HUES64 (cell line): ENCODE data around the gene IFRD2. TPM values are rescaled to one million over a fixed set of nuclear protein-coding genes. Genes with fewer than 3 reads are reported as not detected.

Source experiments
- H3K27ac ChIP-seq: 2 replicates; pipeline ENCODE4 v1.7.0; 2013; ENCODE audit warnings: low read depth, low read length, inconsistent platforms
- H3K27me3 ChIP-seq: 2 replicates; pipeline ENCODE4 v1.6.1; 2013; ENCODE audit warnings: mild to moderate bottlenecking, low read length; ENCODE audit not compliant: insufficient read depth
- H3K36me3 ChIP-seq: 2 replicates; pipeline ENCODE4 v1.6.1; 2013; ENCODE audit warnings: mild to moderate bottlenecking, low read length; ENCODE audit not compliant: insufficient read depth
- H3K4me1 ChIP-seq: 2 replicates; pipeline ENCODE4 v1.6.1; 2013; ENCODE audit warnings: mild to moderate bottlenecking, low read length, moderate library complexity; ENCODE audit not compliant: insufficient read depth
- H3K4me3 ChIP-seq: 2 replicates; pipeline ENCODE4 v1.5.1; 2013; ENCODE audit warnings: mild to moderate bottlenecking, low read length, moderate library complexity
- H3K9ac ChIP-seq: 2 replicates; pipeline ENCODE4 v1.6.1; 2013; ENCODE audit warnings: mild to moderate bottlenecking, low read depth, low read length
- H3K9me3 ChIP-seq: 2 replicates; pipeline ENCODE4 v1.6.1; 2013; ENCODE audit warnings: low read depth, low read length; ENCODE audit not compliant: insufficient read depth
- WGBS: fragments of 150-250, 120-280 bp; methylation state at CpG from one replicate; pipeline ENCODE4 v1.1.7; 2013; ENCODE audit warnings: missing lambda C conversion rate; 5-methylcytosine and 5-hydroxymethylcytosine counted together
- polyA plus RNA-seq, 2 experiments: library from polyadenylated mRNA; stranded (reverse); fragments of 50-300 nt; gene quantifications; one replicate each; pipeline ENCODE4 v1.2.3, GENCODE V29; 2013

IFRD2 gene, protein sequence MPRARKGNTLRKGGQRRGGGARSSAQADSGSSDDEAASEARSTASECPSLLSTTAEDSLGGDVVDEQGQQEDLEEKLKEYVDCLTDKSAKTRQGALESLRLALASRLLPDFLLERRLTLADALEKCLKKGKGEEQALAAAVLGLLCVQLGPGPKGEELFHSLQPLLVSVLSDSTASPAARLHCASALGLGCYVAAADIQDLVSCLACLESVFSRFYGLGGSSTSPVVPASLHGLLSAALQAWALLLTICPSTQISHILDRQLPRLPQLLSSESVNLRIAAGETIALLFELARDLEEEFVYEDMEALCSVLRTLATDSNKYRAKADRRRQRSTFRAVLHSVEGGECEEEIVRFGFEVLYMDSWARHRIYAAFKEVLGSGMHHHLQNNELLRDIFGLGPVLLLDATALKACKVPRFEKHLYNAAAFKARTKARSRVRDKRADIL
- polyA plus RNA-seq (2013, experiment 1 of 2): 67.8 TPM
- 54.2 TPM for polyA plus RNA-seq (2013, experiment 2 of 2)

- peak within 1 kb of the TSS; percentile 97 for H3K4me3 ChIP-seq
- no peaks in the 10 kb centered on the region for H3K9me3 ChIP-seq
- WGBS: 4% methylated on average over 67 of the region's 67 CpGs
- H3K9ac ChIP-seq: peak within 1 kb of the TSS; percentile 93
- peaks cover 33% of the 10 kb centered on the region for H3K36me3 ChIP-seq
- H3K27me3 ChIP-seq: no peaks in the 10 kb centered on the region
- no peaks in the 10 kb centered on the region for H3K4me1 ChIP-seq
- H3K27ac ChIP-seq: peak within 1 kb of the TSS; percentile 58
Observed at GRCh38 chr3:50292159-50293078, at the start of gene IFRD2. Gene IFRD2, minus strand, starts transcription at chr3:50292429. Its CDS starts 155 bp downstream, at chr3:50292274.

- Histone ChIP-seq H3K36me3 (no peaks in the 10 kb centered on the region), H3K27ac (no peak overlapping the region), H3K4me3 (no peak overlapping the region), H3K27me3 (peaks cover 72% of the 10 kb centered on the region), H3K4me1 (0 out of 2 replicates have a peak, but pooled peaks cover 6% of the 10 kb centered on the region), H3K9me3 (no peaks in the 10 kb centered on the region), H3K9ac (no peak overlapping the region)
- WGBS: 90% methylated on average over 9 of the region's 9 CpGs
Observed at GRCh38 chr3:50341537-50341936, 49.3 kb upstream of the IFRD2 start.

DNA sequence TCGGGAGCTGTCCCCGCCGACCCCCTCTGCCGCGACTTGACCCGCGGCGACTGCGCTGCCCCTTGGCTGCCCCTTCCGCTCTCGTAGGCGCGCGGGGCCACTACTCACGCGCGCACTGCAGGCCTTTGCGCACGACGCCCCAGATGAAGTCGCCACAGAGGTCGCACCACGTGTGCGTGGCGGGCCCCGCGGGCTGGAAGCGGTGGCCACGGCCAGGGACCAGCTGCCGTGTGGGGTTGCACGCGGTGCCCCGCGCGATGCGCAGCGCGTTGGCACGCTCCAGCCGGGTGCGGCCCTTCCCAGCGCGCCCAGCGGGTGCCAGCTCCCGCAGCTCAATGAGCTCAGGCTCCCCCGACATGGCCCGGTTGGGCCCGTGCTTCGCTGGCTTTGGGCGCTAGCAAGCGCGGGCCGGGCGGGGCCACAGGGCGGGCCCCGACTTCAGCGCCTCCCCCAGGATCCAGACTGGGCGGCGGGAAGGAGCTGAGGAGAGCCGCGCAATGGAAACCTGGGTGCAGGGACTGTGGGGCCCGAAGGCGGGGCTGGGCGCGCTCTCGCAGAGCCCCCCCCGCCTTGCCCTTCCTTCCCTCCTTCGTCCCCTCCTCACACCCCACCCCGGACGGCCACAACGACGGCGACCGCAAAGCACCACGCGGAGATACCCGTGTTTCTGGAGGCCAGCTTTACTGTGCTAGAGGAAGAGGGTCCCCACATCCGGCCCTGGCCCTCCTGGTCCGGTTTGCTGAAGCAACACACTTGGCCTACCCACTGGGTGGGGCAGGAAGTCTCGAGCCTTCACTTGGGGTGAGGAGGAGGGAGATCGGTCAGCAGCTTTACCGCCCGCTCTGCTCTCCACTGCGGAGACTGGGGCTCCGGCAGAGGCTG is 48.5 kb upstream of the IFRD2 start, which contains the start of gene RASSF1:
Gene RASSF1, minus strand, starts transcription at position 389 of the 882 bp plus-strand sequence. Its CDS starts 31 bp downstream, at position 358.
- H3K36me3 ChIP-seq: no peaks in the 10 kb centered on the region
- WGBS: 8% methylated on average over 85 of the region's 85 CpGs
- H3K4me3 ChIP-seq: peak within 1 kb of the TSS; percentile 57

DNA sequence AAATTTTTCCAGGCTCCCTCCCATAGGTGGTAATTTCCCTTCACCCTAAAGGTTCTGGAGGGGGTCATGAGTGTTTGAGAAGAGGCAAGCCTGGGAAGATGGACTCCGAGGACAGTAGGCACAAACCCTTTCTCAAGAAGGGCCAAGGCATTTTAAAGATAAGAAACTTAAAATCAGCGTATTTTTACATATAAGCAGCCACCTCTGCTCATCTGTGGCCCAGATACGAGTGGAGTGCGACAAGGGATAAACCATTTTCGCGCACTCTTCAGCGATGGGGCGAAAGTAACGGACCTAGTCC is 47.9 kb upstream of the IFRD2 start:
- H3K9ac ChIP-seq: no peak overlapping the region; the same call in 1 of the 2 replicates
- no peaks in the 10 kb centered on the region for H3K9me3 ChIP-seq
- H3K36me3 ChIP-seq: no peaks in the 10 kb centered on the region
- H3K4me1 ChIP-seq: 0 out of 2 replicates have a peak, but pooled peaks cover 12% of the 10 kb centered on the region
- no peak overlapping the region for H3K27ac ChIP-seq
- H3K4me3 ChIP-seq: peak overlapping the region; percentile 57
- WGBS: 26% methylated on average over 9 of the region's 9 CpGs
- peaks cover 59% of the 10 kb centered on the region for H3K27me3 ChIP-seq

More for the DNA sequence above, 48.5 kb upstream of the IFRD2 start, which contains the start of gene RASSF1:
- Histone ChIP-seq H3K27ac (no peak within 1 kb of the TSS), H3K9ac (peak within 1 kb of the TSS; percentile 39; the same call in 1 of the 2 replicates), H3K4me1 (0 out of 2 replicates have a peak, but pooled peaks cover 12% of the 10 kb centered on the region), H3K9me3 (no peaks in the 10 kb centered on the region), H3K27me3 (peaks cover 64% of the 10 kb centered on the region)

DNA sequence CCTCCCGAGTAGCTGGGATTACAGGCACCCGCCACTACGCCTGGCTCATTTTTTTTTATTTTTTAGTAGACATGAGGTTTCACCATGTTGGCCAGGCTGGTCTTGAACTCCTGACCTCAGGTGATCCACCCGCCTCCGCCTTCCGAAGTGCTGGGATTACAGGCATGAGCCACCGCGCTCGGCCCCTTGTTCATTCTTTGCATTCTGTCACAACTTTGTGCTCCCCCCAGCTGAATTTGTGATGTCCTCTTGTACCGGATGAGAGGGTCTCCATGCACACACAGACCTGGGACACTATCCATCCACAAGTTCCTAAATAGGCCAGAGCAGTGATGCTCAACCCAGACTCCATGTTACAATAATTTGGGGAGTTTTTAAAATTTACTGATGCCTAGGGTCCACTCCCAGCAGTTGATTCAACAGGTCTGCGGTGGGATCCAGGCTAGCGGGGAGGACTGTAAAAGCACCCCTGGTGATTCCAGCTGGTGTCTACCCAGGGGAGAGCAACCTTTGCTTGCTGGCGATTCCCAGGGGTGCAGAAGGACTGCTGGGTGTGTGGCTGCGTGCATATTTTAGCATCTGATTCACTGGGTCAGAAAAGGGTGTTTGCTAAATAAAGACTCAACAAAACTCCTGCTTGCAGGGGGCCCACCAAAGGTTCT is 47.4 kb upstream of the IFRD2 start:
- Histone ChIP-seq H3K4me1 (0 out of 2 replicates have a peak, but pooled peaks cover 12% of the 10 kb centered on the region), H3K9me3 (no peaks in the 10 kb centered on the region), H3K4me3 (peak overlapping the region; percentile 57), H3K36me3 (no peaks in the 10 kb centered on the region), H3K27ac (no peak overlapping the region), H3K9ac (no peak overlapping the region), H3K27me3 (peaks cover 54% of the 10 kb centered on the region)
- WGBS: 88% methylated on average over 14 of the region's 14 CpGs

DNA sequence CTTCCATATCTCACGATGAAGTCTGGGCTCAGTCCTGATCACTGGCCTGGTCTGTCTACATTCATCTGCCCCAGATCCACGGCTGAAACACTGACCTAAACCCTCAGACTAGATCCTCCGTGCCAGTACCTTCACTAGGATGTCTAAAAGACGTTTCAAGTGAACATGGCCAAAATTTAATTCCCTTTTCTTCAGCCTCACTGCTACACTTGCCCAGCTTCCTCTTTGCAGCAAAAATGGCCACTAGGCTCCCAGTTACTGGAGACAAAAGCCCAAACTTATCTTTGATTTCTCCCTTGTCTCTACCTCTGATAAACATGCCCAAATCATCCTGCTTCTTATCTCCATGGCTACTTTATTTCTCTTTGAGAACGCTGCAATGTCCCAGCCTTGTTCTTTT is 46.7 kb upstream of the IFRD2 start:
- H3K4me1 ChIP-seq: 0 out of 2 replicates have a peak, but pooled peaks cover 12% of the 10 kb centered on the region

DNA sequence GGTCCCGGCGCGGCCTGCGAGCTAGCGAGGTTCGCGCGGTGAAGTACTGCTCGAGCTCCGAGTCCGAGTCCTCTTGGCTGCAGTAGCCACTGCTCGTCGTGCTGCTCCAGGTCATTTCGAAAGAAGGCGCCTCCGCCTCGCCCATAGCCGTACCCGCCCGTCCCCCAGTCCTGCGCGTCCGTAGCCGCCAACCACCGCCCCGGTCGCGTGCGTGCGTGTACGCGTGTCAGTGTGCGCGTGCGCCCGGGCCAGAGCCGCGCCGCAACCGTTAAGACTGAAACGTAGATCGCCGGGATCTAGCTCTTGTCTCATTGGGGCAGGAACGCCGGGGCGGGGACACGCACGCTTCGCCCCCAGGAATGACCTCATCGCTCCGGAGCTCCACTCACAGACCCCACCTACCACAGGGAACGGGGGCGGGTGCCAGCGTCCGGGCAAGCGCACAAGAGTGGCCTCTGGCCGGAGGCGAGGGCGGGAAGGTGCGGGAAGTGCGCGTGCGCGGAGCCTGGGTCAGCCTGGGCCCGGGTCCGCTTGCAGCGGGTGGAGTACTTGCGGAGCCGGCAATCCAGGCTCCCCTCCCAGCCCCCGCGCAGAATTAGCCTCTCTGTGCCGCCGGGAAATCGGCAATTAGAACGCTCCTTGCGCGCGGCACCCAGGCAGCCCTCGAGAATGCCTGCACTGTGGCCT is 45.1 kb upstream of the IFRD2 start:
- Histone ChIP-seq H3K27ac (peak overlapping the region; percentile 91; the same call in 1 of the 2 replicates), H3K9ac (peak overlapping the region; percentile 82), H3K4me3 (peak overlapping the region; percentile 85), H3K27me3 (peaks cover 43% of the 10 kb centered on the region), H3K36me3 (peaks cover 7% of the 10 kb centered on the region), H3K4me1 (0 out of 2 replicates have a peak, but pooled peaks cover 12% of the 10 kb centered on the region), H3K9me3 (no peaks in the 10 kb centered on the region)
- under 1% methylated on average over 79 of the region's 79 CpGs for WGBS

More for the DNA sequence above, 46.7 kb upstream of the IFRD2 start:
- Histone ChIP-seq H3K27ac (no peak overlapping the region), H3K9ac (no peak overlapping the region), H3K4me3 (no peak overlapping the region), H3K9me3 (no peaks in the 10 kb centered on the region), H3K27me3 (peaks cover 52% of the 10 kb centered on the region), H3K36me3 (0 out of 2 replicates have a peak, but pooled peaks cover under 1% of the 10 kb centered on the region)
- 91% methylated on average over 5 of the region's 5 CpGs for WGBS

DNA sequence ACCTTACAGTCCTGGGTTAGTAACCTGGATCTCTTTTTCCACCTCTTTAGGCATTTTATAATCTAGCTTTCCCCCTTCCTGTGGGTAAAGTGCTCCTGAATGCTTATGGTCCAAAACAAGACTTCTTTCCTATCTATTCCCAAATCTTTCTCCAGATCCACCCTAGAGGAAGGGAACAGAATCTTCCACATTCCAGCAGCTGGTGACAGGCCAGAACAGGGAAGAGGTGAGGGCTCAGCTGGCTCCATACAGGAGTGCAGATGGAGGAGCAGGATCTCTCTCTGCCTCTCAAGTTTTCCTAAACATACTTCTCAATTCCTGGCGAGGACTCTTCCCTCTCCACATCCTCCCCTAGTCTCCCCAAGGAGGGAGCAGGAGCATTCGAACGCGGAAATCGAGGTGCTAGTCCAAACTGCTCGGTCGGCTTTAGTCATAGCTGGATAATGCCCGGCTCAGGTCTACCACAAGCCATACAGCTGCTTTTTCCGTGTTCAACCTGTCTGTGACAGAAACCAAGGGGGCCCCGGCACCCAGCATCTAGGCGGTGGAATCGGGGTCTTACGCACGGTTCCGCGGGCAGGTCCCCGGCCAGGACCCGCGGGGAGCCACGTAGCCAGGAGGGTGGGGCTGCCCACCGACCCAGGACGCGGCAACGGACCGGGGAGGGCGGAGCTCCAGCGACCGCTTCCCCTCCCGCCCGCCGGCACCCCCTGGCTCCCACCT is 44.4 kb upstream of the IFRD2 start:
- peak overlapping the region; percentile 82 for H3K9ac ChIP-seq
- 1% methylated on average over 31 of the region's 31 CpGs for WGBS
- H3K9me3 ChIP-seq: no peaks in the 10 kb centered on the region
- H3K27ac ChIP-seq: peak overlapping the region; percentile 91; the same call in 1 of the 2 replicates
- H3K4me3 ChIP-seq: peak overlapping the region; percentile 85
- H3K4me1 ChIP-seq: 0 out of 2 replicates have a peak, but pooled peaks cover 12% of the 10 kb centered on the region
- H3K36me3 ChIP-seq: peaks cover 14% of the 10 kb centered on the region
- peaks cover 36% of the 10 kb centered on the region for H3K27me3 ChIP-seq
